ENCODE results near the gene RNASE13.

Gene RNASE13

DNA sequence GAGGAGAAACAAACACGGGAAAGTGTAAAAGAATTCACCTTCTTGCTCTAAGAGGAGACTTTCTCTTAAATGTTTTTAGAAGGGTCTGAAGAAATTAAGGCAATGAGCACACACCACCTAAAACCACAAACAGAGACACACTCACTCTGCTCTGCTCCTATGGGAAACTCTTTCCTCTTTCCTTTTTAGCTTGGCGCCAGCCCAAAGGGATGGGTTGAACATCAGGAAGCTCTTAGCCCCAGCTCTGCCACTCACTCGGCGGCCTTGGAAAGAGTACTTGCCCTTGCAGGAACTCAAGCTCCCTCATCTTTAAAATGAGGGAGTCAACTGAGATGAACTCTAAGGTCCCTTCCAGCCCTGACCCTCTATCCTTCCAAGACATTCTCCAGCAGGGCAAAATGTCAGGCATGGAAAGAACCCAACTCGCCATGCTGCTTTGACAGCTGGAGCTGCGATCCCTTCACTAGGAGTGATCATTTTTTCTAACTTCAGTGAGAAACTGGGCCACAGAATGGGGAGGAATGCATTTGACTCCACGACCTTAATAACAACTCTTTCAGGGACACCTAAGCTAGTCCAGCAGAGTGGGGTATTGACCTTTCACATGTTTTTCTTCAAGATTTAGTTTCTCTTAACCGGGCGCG is 22.0 kb upstream of the RNASE13 start:
- DNase-seq (ENCODE audit: insufficient read length, low spot score) (no peak), FAIRE-seq (no peak)
- TF ChIP-seq POU2F2 (IDR thresholded peaks at IDR 0.05; ENCODE audit: low read depth, low read length) = no peak

GRCh38 chr14:21055432-21056117 is 21.0 kb upstream of the RNASE13 start:
- DNase-seq (ENCODE audit: insufficient read length, low spot score) = no peak
- TF ChIP-seq POLR2A (IDR thresholded peaks at IDR 0.05; ENCODE audit: low read depth, low read length) (no peak), POU2F2 (IDR thresholded peaks at IDR 0.05; ENCODE audit: low read depth, low read length) (no peak), SPI1 (IDR thresholded peaks at IDR 0.05; ENCODE audit: low read depth, low read length) (no peak), POLR2AphosphoS5 (IDR thresholded peaks at IDR 0.05; ENCODE audit: low read depth, low read length) (no peak), PAX5 (IDR thresholded peaks at IDR 0.05; ENCODE audit: insufficient read depth, low read length, severe bottlenecking) (no peak), TAF1 (IDR thresholded peaks at IDR 0.05; ENCODE audit: low read depth, low read length) (no peak)
- FAIRE-seq = no peak

DNA sequence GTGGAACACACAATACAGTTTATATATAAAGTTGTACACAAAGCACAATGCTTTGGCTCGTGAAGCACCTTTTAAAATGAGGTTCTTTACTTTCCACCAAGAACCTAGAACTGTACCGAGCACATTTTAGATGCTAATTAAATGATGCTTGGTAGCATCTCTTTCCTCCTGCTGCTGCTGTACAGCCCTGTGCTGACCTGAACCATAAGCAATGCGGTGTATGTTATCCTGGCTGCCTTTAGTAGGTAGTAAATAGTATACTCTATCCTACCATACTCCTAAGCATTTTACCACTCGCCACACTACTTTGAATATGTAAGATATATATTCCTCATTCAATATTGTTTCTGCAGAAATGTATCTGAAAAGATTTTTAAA is 20.1 kb upstream of the RNASE13 start:
- DNase-seq (ENCODE audit: insufficient read length, low spot score) = no peak
- TF ChIP-seq PAX5 (IDR thresholded peaks at IDR 0.05; ENCODE audit: insufficient read depth, low read length, severe bottlenecking) = no peak
- no peak for TF ChIP-seq POLR2AphosphoS5 (IDR thresholded peaks at IDR 0.05; ENCODE audit: low read depth, low read length)
- TF ChIP-seq TAF1 (IDR thresholded peaks at IDR 0.05; ENCODE audit: low read depth, low read length) = no peak
- no peak for TF ChIP-seq POLR2A (IDR thresholded peaks at IDR 0.05; ENCODE audit: low read depth, low read length)
- TF ChIP-seq POU2F2 (IDR thresholded peaks at IDR 0.05; ENCODE audit: low read depth, low read length) = no peak
- no peak for TF ChIP-seq SPI1 (IDR thresholded peaks at IDR 0.05; ENCODE audit: low read depth, low read length)
- FAIRE-seq = no peak

DNA sequence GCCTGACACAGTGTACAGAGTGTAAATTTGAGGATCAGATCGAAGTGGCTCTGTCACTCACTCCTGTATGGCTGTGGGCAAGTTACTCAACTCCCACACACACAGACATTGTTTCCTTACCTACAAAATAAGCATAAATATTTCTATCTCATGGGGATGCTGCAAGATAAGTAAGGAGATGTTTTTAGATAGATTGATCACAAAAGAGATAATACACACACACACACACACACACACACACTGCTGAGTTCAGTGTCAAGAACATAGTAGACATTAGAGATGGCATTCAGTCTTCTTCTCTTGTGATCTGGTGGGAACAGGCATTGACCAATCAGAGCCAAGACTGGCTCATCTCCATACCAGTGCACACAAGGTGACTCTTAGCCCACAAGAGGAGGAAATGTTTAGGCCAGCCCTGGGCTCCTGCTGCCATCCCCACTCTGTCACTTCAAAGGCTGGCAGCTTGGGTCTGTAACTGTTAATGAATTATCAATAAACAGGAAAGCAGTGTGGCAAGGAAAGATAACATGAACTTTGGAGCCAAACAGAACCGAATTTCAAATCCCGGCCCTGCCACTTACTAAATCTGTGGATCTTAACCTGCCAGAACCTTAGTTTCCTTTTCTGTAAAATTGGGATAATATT is 19.6 kb upstream of the RNASE13 start:
- TF ChIP-seq POLR2A (IDR thresholded peaks at IDR 0.05; ENCODE audit: low read depth, low read length) (no peak), PAX5 (IDR thresholded peaks at IDR 0.05; ENCODE audit: insufficient read depth, low read length, severe bottlenecking) (no peak), POLR2AphosphoS5 (IDR thresholded peaks at IDR 0.05; ENCODE audit: low read depth, low read length) (no peak), POU2F2 (IDR thresholded peaks at IDR 0.05; ENCODE audit: low read depth, low read length) (no peak), SPI1 (IDR thresholded peaks at IDR 0.05; ENCODE audit: low read depth, low read length) (no peak), TAF1 (IDR thresholded peaks at IDR 0.05; ENCODE audit: low read depth, low read length) (no peak)
- FAIRE-seq (peak; percentile 26), DNase-seq (ENCODE audit: insufficient read length, low spot score) (no peak)

DNA sequence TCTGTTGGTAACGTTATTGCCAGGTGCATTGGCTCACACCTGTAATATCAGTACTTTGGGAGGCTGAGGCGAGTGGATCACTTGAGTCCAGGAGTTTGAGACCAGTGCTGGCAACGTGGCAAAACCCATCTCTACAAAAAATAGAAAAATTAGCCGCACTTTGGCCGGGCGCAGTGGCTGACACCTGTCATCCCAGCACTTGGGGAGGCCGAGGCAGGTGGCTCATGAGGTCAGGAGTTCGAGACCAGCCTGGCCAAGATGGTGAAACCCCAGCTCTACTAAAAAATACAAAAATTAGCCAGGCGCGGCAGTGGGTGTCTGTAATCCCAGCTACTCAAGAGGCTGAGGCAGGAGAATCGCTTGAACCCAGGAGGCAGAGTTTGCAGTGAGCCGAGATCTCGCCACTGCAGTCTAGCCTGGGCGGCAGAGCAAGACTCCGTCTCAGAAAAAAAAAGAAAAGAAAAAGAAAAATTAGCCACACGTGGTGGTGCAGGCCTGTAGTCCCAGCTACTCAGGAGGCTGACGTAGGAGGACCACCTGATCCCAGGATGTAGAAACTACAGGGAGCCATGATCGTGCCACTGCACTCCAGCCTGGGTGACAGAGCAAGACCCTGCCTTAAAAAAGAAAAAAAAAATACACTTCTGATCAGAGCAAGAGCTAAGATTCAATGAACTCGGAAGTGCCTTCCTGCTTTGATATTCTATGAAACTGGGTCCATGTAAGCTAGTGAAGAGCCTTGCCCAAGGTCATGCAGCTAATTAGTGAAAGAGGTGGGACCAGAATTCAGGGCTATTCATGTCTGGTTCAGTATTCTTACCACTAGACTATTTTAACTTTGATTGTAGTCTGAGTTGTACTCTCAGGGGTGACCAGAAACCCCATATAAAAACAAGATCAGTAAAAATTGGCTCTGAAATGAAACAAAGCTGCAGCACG is 18.8 kb upstream of the RNASE13 start:
- DNase-seq (ENCODE audit: insufficient read length, low spot score) (no peak), FAIRE-seq (no peak)
- no peak for TF ChIP-seq PAX5 (IDR thresholded peaks at IDR 0.05; ENCODE audit: insufficient read depth, low read length, severe bottlenecking)
- TF ChIP-seq POLR2A (IDR thresholded peaks at IDR 0.05; ENCODE audit: low read depth, low read length) = no peak
- no peak for TF ChIP-seq TAF1 (IDR thresholded peaks at IDR 0.05; ENCODE audit: low read depth, low read length)
- TF ChIP-seq SPI1 (IDR thresholded peaks at IDR 0.05; ENCODE audit: low read depth, low read length) = no peak
- no peak for TF ChIP-seq POLR2AphosphoS5 (IDR thresholded peaks at IDR 0.05; ENCODE audit: low read depth, low read length)
- TF ChIP-seq POU2F2 (IDR thresholded peaks at IDR 0.05; ENCODE audit: low read depth, low read length) = no peak

- no peak for FAIRE-seq
- DNase-seq (ENCODE audit: insufficient read length, low spot score) = no peak
- TF ChIP-seq POU2F2 (IDR thresholded peaks at IDR 0.05; ENCODE audit: low read depth, low read length) (no peak), SPI1 (IDR thresholded peaks at IDR 0.05; ENCODE audit: low read depth, low read length) (no peak), POLR2A (IDR thresholded peaks at IDR 0.05; ENCODE audit: low read depth, low read length) (no peak), PAX5 (IDR thresholded peaks at IDR 0.05; ENCODE audit: insufficient read depth, low read length, severe bottlenecking) (no peak), TAF1 (IDR thresholded peaks at IDR 0.05; ENCODE audit: low read depth, low read length) (no peak), POLR2AphosphoS5 (IDR thresholded peaks at IDR 0.05; ENCODE audit: low read depth, low read length) (no peak)
These were observed 16.0 kb upstream of the RNASE13 start for GRCh38 chr14:21050597-21050996.

- DNase-seq (ENCODE audit: insufficient read length, low spot score) (no peak), FAIRE-seq (no peak)
- TF ChIP-seq POLR2A (IDR thresholded peaks at IDR 0.05; ENCODE audit: low read depth, low read length) (no peak), TAF1 (IDR thresholded peaks at IDR 0.05; ENCODE audit: low read depth, low read length) (no peak), POU2F2 (IDR thresholded peaks at IDR 0.05; ENCODE audit: low read depth, low read length) (no peak), SPI1 (IDR thresholded peaks at IDR 0.05; ENCODE audit: low read depth, low read length) (no peak), POLR2AphosphoS5 (IDR thresholded peaks at IDR 0.05; ENCODE audit: low read depth, low read length) (no peak), PAX5 (IDR thresholded peaks at IDR 0.05; ENCODE audit: insufficient read depth, low read length, severe bottlenecking) (no peak)
These were observed 14.7 kb upstream of the RNASE13 start for GRCh38 chr14:21049271-21049673.

GRCh38 chr14:21048638-21049037 is 14.0 kb upstream of the RNASE13 start:
- DNase-seq (ENCODE audit: insufficient read length, low spot score) (no peak), FAIRE-seq (no peak)
- TF ChIP-seq POLR2AphosphoS5 (IDR thresholded peaks at IDR 0.05; ENCODE audit: low read depth, low read length) (no peak), TAF1 (IDR thresholded peaks at IDR 0.05; ENCODE audit: low read depth, low read length) (no peak), POLR2A (IDR thresholded peaks at IDR 0.05; ENCODE audit: low read depth, low read length) (no peak), SPI1 (IDR thresholded peaks at IDR 0.05; ENCODE audit: low read depth, low read length) (no peak), PAX5 (IDR thresholded peaks at IDR 0.05; ENCODE audit: insufficient read depth, low read length, severe bottlenecking) (no peak), POU2F2 (IDR thresholded peaks at IDR 0.05; ENCODE audit: low read depth, low read length) (no peak)

- DNase-seq (ENCODE audit: insufficient read length, low spot score) = no peak
- FAIRE-seq = no peak
- TF ChIP-seq PAX5 (IDR thresholded peaks at IDR 0.05; ENCODE audit: insufficient read depth, low read length, severe bottlenecking) (no peak), POU2F2 (IDR thresholded peaks at IDR 0.05; ENCODE audit: low read depth, low read length) (no peak), SPI1 (IDR thresholded peaks at IDR 0.05; ENCODE audit: low read depth, low read length) (no peak), POLR2A (IDR thresholded peaks at IDR 0.05; ENCODE audit: low read depth, low read length) (no peak), TAF1 (IDR thresholded peaks at IDR 0.05; ENCODE audit: low read depth, low read length) (no peak), POLR2AphosphoS5 (IDR thresholded peaks at IDR 0.05; ENCODE audit: low read depth, low read length) (no peak)
These were observed 12.8 kb upstream of the RNASE13 start for GRCh38 chr14:21047378-21047781.
